ENCODE data around the gene SCAPER.

Gene SCAPER

GRCh38 chr15:76823890-76824289 lies 81.2 kb downstream of the SCAPER start:
- no peak for TF ChIP-seq FOXP2 (optimal IDR thresholded peaks at IDR 0.05; ENCODE audit: borderline replicate concordance, extremely low read depth, extremely low read length, insufficient read depth)
- TF ChIP-seq POLR2AphosphoS5 (IDR thresholded peaks at IDR 0.05; ENCODE audit: low read depth, low read length), result no peak
- no peak for TF ChIP-seq TAF1 (IDR thresholded peaks at IDR 0.05; ENCODE audit: borderline replicate concordance, insufficient read depth, low read length)
- TF ChIP-seq, protein P1, sequence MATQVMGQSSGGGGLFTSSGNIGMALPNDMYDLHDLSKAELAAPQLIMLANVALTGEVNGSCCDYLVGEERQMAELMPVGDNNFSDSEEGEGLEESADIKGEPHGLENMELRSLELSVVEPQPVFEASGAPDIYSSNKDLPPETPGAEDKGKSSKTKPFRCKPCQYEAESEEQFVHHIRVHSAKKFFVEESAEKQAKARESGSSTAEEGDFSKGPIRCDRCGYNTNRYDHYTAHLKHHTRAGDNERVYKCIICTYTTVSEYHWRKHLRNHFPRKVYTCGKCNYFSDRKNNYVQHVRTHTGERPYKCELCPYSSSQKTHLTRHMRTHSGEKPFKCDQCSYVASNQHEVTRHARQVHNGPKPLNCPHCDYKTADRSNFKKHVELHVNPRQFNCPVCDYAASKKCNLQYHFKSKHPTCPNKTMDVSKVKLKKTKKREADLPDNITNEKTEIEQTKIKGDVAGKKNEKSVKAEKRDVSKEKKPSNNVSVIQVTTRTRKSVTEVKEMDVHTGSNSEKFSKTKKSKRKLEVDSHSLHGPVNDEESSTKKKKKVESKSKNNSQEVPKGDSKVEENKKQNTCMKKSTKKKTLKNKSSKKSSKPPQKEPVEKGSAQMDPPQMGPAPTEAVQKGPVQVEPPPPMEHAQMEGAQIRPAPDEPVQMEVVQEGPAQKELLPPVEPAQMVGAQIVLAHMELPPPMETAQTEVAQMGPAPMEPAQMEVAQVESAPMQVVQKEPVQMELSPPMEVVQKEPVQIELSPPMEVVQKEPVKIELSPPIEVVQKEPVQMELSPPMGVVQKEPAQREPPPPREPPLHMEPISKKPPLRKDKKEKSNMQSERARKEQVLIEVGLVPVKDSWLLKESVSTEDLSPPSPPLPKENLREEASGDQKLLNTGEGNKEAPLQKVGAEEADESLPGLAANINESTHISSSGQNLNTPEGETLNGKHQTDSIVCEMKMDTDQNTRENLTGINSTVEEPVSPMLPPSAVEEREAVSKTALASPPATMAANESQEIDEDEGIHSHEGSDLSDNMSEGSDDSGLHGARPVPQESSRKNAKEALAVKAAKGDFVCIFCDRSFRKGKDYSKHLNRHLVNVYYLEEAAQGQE (IDR thresholded peaks at IDR 0.05; ENCODE audit: insufficient read depth in 1 of 2, low read depth in 2 of 2, low read length in 2 of 2), result no peak
- TF ChIP-seq SIN3A (IDR thresholded peaks at IDR 0.05; ENCODE audit: borderline replicate concordance, insufficient read depth, low read length), result no peak

DNA sequence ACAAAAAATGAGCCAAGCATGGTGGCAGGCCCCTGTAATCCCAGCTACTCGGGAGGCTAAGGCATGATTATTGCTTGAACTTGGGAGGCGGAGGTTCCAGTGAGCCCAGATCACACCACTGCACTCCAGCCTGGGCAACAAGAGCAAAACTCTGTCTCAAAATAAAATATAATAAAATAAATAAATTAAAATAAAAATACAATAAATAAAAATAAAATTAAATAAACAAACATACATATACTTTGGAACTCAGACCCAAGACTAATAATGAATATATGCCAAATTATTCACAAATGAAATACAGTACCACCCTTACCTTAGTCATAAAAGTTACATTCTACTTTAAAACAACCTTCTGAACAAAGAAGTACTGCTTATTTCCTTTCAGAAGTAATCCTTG lies 81.8 kb downstream of the SCAPER start:
- no peak for TF ChIP-seq SIN3A (IDR thresholded peaks at IDR 0.05; ENCODE audit: borderline replicate concordance, insufficient read depth, low read length)
- TF ChIP-seq, protein P1 (IDR thresholded peaks at IDR 0.05; ENCODE audit: insufficient read depth in 1 of 2, low read depth in 2 of 2, low read length in 2 of 2), result no peak
- no peak for TF ChIP-seq POLR2AphosphoS5 (IDR thresholded peaks at IDR 0.05; ENCODE audit: low read depth, low read length)
- TF ChIP-seq TAF1 (IDR thresholded peaks at IDR 0.05; ENCODE audit: borderline replicate concordance, insufficient read depth, low read length), result no peak
- no peak for TF ChIP-seq FOXP2 (optimal IDR thresholded peaks at IDR 0.05; ENCODE audit: borderline replicate concordance, extremely low read depth, extremely low read length, insufficient read depth)

- TF ChIP-seq POLR2AphosphoS5 (IDR thresholded peaks at IDR 0.05; ENCODE audit: low read depth, low read length) (no peak), TAF1 (IDR thresholded peaks at IDR 0.05; ENCODE audit: borderline replicate concordance, insufficient read depth, low read length) (no peak), FOXP2 (optimal IDR thresholded peaks at IDR 0.05; ENCODE audit: borderline replicate concordance, extremely low read depth, extremely low read length, insufficient read depth) (no peak), SIN3A (IDR thresholded peaks at IDR 0.05; ENCODE audit: borderline replicate concordance, insufficient read depth, low read length) (no peak)
- TF ChIP-seq, protein P1 (IDR thresholded peaks at IDR 0.05; ENCODE audit: insufficient read depth in 1 of 2, low read depth in 2 of 2, low read length in 2 of 2), result no peak
Observed at GRCh38 chr15:76815421-76815820, 89.7 kb downstream of the SCAPER start.

GRCh38 chr15:76812381-76812780 lies 92.8 kb downstream of the SCAPER start:
- no peak for TF ChIP-seq TAF1 (IDR thresholded peaks at IDR 0.05; ENCODE audit: borderline replicate concordance, insufficient read depth, low read length)
- no peak for TF ChIP-seq SIN3A (IDR thresholded peaks at IDR 0.05; ENCODE audit: borderline replicate concordance, insufficient read depth, low read length)
- no peak for TF ChIP-seq POLR2AphosphoS5 (IDR thresholded peaks at IDR 0.05; ENCODE audit: low read depth, low read length)
- no peak for TF ChIP-seq FOXP2 (optimal IDR thresholded peaks at IDR 0.05; ENCODE audit: borderline replicate concordance, extremely low read depth, extremely low read length, insufficient read depth)
- TF ChIP-seq, protein P1 (IDR thresholded peaks at IDR 0.05; ENCODE audit: insufficient read depth in 1 of 2, low read depth in 2 of 2, low read length in 2 of 2), result no peak

All from PFSK-1 (cell line).